Ramos (cell line): ENCODE results near the gene RBL1.
"Not testable (repeated sequence)": the region's sequence is repeated elsewhere in the genome, so short reads cannot be mapped to it uniquely, and the experiment has no call there.

Source experiments
- in situ Hi-C: fragments of 300-500 bp; cut with MboI; formaldehyde crosslinking; loops from one replicate; pipeline ENCODE4 v1.14.3; 2022; ENCODE audit warnings: low sequenced_read_pairs; ENCODE audit not compliant: unreplicated experiment

Gene RBL1, protein sequence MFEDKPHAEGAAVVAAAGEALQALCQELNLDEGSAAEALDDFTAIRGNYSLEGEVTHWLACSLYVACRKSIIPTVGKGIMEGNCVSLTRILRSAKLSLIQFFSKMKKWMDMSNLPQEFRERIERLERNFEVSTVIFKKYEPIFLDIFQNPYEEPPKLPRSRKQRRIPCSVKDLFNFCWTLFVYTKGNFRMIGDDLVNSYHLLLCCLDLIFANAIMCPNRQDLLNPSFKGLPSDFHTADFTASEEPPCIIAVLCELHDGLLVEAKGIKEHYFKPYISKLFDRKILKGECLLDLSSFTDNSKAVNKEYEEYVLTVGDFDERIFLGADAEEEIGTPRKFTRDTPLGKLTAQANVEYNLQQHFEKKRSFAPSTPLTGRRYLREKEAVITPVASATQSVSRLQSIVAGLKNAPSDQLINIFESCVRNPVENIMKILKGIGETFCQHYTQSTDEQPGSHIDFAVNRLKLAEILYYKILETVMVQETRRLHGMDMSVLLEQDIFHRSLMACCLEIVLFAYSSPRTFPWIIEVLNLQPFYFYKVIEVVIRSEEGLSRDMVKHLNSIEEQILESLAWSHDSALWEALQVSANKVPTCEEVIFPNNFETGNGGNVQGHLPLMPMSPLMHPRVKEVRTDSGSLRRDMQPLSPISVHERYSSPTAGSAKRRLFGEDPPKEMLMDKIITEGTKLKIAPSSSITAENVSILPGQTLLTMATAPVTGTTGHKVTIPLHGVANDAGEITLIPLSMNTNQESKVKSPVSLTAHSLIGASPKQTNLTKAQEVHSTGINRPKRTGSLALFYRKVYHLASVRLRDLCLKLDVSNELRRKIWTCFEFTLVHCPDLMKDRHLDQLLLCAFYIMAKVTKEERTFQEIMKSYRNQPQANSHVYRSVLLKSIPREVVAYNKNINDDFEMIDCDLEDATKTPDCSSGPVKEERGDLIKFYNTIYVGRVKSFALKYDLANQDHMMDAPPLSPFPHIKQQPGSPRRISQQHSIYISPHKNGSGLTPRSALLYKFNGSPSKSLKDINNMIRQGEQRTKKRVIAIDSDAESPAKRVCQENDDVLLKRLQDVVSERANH

DNA sequence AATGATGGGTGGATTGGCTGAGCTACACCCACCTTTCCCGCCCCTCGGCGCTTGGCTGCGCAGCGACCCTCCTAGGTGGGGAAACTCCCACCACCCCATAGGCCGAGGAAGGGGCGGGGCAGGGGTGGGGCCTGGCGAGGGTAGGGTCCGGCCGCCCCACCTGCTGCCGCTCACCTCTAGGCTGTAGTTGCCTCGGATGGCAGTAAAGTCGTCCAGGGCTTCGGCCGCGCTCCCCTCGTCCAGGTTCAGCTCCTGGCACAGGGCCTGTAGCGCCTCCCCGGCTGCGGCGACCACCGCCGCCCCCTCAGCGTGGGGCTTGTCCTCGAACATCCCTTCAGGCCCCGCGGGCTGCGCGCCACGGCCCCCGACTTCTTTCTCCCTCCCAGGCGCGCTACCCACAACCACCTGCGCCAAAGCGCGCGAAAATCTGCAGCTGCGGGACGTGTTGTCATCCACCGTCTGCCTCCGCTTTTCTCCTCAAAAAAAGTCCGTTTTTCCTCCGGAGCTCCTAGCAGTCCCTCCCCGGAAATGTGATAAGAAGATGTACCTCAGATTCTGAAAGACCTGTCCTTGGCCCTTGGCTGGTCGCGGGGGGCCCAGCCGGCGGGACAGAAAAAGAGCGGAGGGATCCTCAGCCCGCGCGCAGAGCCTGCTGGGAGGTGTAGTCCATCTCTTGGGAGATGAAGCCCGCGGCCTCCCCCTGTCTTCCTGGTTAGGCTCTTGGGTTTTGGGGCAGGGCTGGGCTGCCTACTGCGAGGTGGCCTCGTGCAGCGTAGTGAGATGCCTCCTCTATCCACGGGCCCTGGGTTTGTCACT is at the start of gene RBL1:
Gene RBL1, minus strand, starts transcription at position 399 of the 816 bp plus-strand sequence. Its CDS starts 69 bp downstream, at position 330.
- in situ Hi-C loops, result no loop called here

GRCh38 chr20:37144856-37145404 is 49.1 kb upstream of the RBL1 start:
- in situ Hi-C loops, result no loop called here

- in situ Hi-C loops, result no loop called here
Measured at GRCh38 chr20:37142708-37143107, 46.9 kb upstream of the RBL1 start.

GRCh38 chr20:37137547-37137946 is 41.8 kb upstream of the RBL1 start:
- in situ Hi-C loops, result no loop called here

DNA sequence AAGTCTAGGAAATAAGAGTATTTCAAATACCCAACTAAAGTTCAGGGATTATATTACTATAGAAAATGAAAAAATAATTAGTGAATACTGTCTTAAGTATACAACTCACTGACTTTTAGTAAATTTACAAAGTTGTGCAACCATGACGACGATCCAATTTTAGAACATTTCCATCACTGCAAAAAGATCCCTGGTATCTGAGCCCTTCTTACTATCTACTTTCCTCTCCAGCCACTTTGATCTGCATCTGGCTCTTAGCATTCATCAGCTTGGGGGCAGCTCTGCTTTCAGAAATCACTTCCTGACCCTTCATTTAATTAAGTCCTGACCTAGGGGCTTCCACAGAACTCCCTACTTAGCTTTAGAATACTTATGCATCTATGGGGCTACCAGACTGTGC is 38.2 kb upstream of the RBL1 start:
- in situ Hi-C loops, result no loop called here

DNA sequence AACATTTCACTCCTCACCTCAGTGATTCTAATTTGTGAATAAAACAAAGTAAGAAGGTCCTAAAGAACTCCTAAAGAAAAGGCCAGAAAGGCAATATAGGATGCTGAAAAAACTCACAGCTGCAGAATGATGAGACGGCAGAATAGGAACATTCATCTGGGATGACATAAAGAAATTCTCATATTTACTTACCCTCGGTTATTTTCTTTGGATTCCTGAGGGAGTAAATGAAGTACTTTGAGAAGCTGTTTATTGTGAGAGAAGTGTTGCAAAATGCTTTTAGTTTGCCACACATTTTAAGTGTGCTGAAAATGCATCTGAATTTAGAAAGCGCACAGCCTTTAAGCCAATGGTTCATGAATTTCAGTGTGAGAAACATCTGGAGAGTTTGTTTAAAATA is 35.7 kb upstream of the RBL1 start:
- in situ Hi-C loops, result no loop called here

GRCh38 chr20:37128803-37129202 is 33.0 kb upstream of the RBL1 start:
- in situ Hi-C loops, result no loop called here

DNA sequence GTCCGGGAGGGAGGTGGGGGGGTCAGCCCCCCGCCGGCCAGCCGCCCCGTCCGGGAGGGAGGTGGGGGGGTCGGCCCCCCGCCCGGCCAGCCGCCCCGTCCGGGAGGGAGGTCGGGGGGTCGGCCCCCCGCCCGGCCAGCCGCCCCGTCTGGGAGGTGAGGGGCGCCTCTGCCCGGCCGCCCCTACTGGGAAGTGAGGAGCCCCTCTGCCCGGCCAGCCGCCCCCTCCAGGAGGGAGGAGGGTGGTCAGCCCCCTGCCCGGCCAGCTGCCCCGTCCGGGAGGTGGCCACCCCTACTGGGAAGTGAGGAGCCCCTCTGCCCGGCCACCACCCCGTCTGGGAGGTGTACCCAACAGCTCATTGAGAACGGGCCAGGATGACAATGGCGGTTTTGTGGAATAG is 30.5 kb upstream of the RBL1 start:
- in situ Hi-C loops, result not testable (repeated sequence)

GRCh38 chr20:37123441-37123840 is 27.6 kb upstream of the RBL1 start:
- in situ Hi-C loops, result no loop called here

- in situ Hi-C loops, result no loop called here
Measured at GRCh38 chr20:37120497-37120896, 24.7 kb upstream of the RBL1 start.

DNA sequence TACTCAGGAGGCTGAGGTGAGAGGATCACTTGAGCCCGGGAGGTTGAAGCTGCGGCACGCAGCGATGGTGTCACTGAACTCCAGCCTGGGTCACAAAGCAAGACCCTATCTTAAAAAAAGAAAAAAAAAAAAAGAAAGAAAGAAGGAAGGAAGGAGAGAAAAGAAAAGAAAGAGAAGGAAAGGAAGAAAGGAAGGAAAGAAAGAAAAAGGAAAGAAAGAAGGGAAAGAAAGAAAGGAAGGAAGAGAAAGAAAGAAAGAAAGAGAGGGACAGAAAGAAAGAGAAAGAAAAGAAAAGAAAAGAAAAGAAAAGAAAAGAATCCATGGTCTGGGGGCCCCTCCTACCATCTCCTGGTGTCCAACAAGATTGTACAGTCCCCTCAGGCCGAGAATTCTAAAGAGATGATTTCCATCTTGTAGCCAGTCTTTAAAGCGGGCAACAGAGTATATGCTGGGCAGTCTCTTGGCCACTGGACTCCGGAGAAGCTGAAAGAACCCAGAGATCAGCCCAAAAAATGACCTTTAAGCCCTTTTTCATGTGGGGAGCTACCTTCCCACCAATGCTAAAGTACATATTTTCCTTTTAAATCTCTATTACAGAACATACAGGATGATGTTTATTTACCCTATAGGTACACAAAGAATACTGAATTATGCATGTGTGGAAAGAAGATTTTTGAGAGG is 23.7 kb upstream of the RBL1 start:
- in situ Hi-C loops, result no loop called here

GRCh38 chr20:37114012-37114411 is 18.2 kb upstream of the RBL1 start:
- in situ Hi-C loops, result no loop called here

GRCh38 chr20:37111926-37112455 is 16.2 kb upstream of the RBL1 start:
- in situ Hi-C loops, result no loop called here

DNA sequence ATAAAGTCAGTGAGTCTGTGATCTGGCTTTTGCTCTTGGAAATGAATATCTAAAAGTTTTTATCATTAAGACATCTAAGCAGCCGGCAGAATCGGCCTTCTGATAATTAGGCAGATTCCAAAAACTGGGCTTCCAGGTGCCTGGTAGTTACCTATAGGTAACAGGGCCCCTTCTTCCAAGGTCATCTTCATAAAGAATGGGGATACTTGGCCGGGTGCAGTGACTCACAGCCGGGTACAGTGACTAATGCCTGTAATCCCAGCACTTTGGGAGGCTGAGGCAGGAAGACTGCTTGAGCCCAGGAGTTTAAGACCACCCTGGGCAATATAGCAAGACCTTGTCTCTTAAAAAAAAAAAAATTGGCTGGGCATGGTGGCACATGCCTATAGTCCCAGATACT is 12.9 kb upstream of the RBL1 start:
- in situ Hi-C loops, result no loop called here

- in situ Hi-C loops, result no loop called here
Measured at GRCh38 chr20:37102571-37102970, 6.8 kb upstream of the RBL1 start.

- in situ Hi-C loops, result no loop called here
Measured at GRCh38 chr20:37096415-37097041, 731 bp upstream of the RBL1 start.

GRCh38 chr20:37095108-37095598 is 644 bp downstream of the RBL1 start:
- in situ Hi-C loops, result no loop called here

DNA sequence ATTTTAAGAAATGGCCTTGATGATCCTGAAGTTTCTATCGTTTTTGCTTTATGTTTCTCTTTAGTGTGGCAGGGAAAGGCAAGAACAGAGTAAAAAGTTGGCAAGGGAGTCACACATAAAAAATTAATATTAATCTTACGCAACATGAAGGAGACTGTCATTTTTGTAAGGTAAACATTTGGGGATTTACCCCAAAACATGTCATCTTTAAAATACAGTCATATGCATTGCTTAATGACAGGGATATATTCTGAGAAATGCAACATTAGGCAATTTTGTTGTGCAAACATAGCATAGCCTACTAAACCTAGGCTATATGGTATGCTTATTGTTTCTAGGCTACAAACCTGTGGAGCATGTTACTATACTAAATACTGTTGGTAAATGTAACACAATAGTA is 5.4 kb downstream of the RBL1 start:
- in situ Hi-C loops, result no loop called here
